Osteocyte (in vitro differentiated cells): ENCODE measurements around the gene TJP1. TPM values are rescaled to one million over a fixed set of nuclear protein-coding genes. Genes with fewer than 3 reads are reported as not detected.
"Not testable (repeated sequence)": the region's sequence is repeated elsewhere in the genome, so short reads cannot be mapped to it uniquely, and the experiment has no call there.

Experiments
- DNase-seq: peaks from one replicate; pipeline ENCODE4 v3.0.0; 2021; ENCODE audit warnings: mixed read lengths; ENCODE audit not compliant: unreplicated experiment; ENCODE audit errors: extremely low spot score
- H3K27ac Mint-ChIP-seq: one replicate; pipeline ENCODE4 v1.8.0; 2021; ENCODE audit warnings: mild to moderate bottlenecking, mixed read lengths; ENCODE audit not compliant: unreplicated experiment
- H3K27me3 Mint-ChIP-seq: one replicate; pipeline ENCODE4 v1.8.0; 2021; ENCODE audit warnings: mixed read lengths; ENCODE audit not compliant: unreplicated experiment
- H3K36me3 Mint-ChIP-seq: one replicate; pipeline ENCODE4 v1.8.0; 2021; ENCODE audit warnings: mixed read lengths; ENCODE audit not compliant: unreplicated experiment
- H3K4me1 Mint-ChIP-seq: one replicate; pipeline ENCODE4 v1.8.0; 2021; ENCODE audit warnings: mixed read lengths; ENCODE audit not compliant: unreplicated experiment
- H3K4me3 Mint-ChIP-seq: one replicate; pipeline ENCODE4 v1.8.0; 2021; ENCODE audit warnings: mild to moderate bottlenecking, moderate library complexity, mixed read lengths; ENCODE audit not compliant: unreplicated experiment
- H3K9me3 Mint-ChIP-seq: one replicate; pipeline ENCODE4 v1.8.0; 2021; ENCODE audit warnings: mixed read lengths; ENCODE audit not compliant: unreplicated experiment
- total RNA-seq: library from RNA; stranded (reverse); gene quantifications from 2 replicates; pipeline ENCODE4 v1.2.1, GENCODE V29; 2021
- TF ChIP-seq, protein P1 (sequence below): fragments of 200-600 bp; sonication (generic); IDR thresholded peaks from 2 replicates; pipeline ENCODE4 v1.5.0; 2021; ENCODE audit warnings: antibody characterized with exemption, mild to moderate bottlenecking, moderate library complexity

Gene TJP1
- total RNA-seq, 1 donor from 2014 or later: 113 TPM

DNA sequence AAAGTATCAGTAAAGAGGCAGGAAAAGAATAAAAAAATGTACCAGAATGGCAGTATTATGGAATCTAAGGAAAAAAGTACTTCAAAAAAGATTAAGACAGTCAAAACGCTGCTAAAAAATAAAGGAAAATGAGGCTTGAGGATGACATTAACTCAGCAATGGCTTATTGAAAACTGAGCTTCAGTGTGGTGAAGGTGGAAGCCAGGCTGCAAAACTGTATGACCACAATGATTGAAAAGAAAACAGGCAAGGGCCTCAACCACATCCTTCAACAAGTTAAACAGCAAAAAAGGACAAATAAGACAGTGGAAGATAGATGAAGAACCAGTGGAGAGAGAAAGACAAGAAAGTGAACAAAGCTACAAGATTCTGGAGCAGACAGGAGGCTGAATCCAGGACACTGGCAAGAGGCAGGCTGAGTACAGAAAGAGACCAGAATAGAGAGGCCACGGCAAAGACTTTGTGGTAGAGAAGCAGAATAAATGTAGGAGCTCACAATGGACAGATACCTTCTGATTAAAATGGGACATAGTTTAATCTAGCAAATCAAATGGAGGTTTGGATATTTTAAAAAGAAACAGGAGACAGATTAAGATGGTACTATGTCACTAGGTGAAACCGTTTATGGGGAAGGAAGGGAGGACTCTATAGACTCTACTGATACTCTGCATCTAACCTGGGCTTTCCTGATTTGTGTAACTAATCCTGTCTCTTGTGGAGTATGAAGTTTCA, 86.1 kb downstream of the TJP1 start:
- Mint-ChIP-seq H3K27me3 (no peaks in the 10 kb centered on the region), H3K36me3 (peaks cover 60% of the 10 kb centered on the region), H3K27ac (no peak overlapping the region), H3K4me1 (no peaks in the 10 kb centered on the region), H3K9me3 (no peaks in the 10 kb centered on the region), H3K4me3 (no peak overlapping the region)
- no peak for DNase-seq
- TF ChIP-seq, protein P1, sequence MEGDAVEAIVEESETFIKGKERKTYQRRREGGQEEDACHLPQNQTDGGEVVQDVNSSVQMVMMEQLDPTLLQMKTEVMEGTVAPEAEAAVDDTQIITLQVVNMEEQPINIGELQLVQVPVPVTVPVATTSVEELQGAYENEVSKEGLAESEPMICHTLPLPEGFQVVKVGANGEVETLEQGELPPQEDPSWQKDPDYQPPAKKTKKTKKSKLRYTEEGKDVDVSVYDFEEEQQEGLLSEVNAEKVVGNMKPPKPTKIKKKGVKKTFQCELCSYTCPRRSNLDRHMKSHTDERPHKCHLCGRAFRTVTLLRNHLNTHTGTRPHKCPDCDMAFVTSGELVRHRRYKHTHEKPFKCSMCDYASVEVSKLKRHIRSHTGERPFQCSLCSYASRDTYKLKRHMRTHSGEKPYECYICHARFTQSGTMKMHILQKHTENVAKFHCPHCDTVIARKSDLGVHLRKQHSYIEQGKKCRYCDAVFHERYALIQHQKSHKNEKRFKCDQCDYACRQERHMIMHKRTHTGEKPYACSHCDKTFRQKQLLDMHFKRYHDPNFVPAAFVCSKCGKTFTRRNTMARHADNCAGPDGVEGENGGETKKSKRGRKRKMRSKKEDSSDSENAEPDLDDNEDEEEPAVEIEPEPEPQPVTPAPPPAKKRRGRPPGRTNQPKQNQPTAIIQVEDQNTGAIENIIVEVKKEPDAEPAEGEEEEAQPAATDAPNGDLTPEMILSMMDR: no peak

DNA sequence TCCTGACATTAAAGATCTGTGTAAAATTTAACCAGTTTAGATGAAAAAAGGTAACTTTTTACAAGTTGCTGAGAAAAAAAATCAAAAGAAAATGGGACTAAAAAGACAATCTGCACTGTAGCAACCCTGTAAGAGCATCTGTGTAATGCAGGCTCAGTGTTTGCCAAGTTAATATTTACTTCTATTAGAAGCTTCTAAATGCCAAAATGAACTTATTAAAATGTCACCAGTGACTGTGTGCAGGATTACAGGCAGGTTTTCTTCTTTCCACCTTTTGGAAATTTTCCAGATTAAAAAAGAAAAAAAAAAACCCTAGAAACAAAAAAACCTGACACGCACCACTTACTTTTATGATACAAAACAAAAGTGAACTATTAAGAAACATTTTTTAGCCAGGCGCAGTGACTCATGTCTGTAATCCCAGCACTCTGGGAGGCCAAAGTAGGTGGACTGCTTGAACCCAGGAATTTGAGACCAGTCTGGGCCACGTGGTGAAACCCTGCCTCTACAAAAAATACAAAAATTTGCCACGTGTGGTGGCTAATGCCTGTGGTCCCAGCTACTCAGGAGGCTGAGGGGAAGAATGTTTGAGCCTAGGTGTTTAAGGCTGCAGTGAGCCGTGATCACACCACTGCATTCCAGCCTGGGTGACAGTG, 87.2 kb downstream of the TJP1 start:
- Mint-ChIP-seq H3K36me3 (peaks cover 60% of the 10 kb centered on the region), H3K27me3 (no peaks in the 10 kb centered on the region), H3K9me3 (no peaks in the 10 kb centered on the region), H3K4me3 (no peak overlapping the region), H3K4me1 (no peaks in the 10 kb centered on the region), H3K27ac (no peak overlapping the region)
- TF ChIP-seq, protein P1: no peak
- DNase-seq: no peak

DNA sequence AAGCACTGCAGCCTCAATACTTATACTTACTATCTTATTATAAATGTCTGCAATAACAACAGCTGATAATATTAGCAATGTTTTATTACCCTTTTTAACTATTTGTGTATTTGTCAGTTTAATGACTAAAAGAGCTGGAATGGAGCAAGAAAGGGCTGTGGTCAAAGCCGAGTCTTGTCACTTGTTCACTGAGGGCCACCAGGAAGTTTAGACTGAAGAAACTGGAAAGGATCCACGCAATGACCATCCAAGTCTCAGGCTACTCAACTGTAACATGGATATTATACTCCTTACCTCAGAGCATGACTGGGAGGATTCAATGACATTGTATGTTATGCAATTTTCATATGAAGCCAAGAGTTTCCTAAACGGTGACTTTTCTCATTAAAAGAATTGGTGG, 90.4 kb downstream of the TJP1 start:
- TF ChIP-seq, protein P1: no peak
- Mint-ChIP-seq H3K4me3 (no peak overlapping the region), H3K36me3 (peaks cover 58% of the 10 kb centered on the region), H3K27ac (no peak overlapping the region), H3K27me3 (no peaks in the 10 kb centered on the region), H3K9me3 (no peaks in the 10 kb centered on the region), H3K4me1 (peaks cover 13% of the 10 kb centered on the region)
- DNase-seq: no peak

DNA sequence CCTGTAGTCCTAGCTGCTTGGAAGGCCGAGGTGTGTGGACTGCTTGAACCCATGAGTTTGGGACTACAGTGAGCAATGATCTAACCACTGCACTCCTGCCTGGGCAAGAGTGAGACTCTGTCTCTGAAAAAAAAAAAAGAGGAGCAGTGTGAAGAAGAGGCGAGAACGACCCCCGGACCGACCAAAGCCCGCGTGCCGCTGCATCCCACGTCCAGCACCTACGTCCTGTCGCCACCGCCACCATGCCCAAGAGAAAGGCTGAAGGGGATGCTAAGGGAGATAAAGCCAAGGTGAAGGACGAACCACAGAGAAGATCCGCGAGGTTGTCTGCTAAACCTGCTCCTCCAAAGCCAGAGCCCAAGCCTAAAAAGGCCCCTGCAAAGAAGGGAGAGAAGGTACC, 91.8 kb downstream of the TJP1 start:
- DNase-seq, H3K9me3 Mint-ChIP-seq, H3K27me3 Mint-ChIP-seq, H3K4me3 Mint-ChIP-seq, H3K27ac Mint-ChIP-seq: not testable (repeated sequence)
- Mint-ChIP-seq H3K4me1 (peaks cover 13% of the 10 kb centered on the region), H3K36me3 (peaks cover 59% of the 10 kb centered on the region)

DNA sequence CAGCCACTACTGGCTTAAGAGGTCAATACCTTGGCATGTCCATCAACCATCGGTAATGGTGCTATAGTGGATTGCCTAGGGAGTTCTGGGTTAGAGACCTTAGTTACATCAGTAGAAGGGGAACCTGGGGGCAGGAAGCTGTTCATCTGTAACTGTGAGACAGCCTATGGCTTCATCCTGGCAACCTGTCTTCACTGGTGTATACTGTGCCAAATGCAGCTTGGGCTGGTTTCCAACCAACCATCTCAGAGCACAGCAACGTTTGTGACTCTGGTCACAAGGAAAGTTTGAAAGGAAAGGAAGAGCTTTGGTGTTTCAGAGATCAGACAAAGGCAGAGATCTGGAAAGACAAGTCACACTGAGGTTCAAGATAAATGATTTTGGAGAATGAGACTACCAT, 93.8 kb downstream of the TJP1 start:
- H3K27ac Mint-ChIP-seq: peak overlapping the region; percentile 53
- TF ChIP-seq, protein P1: no peak
- peaks cover 13% of the 10 kb centered on the region for H3K4me1 Mint-ChIP-seq
- H3K4me3 Mint-ChIP-seq: no peak overlapping the region
- no peaks in the 10 kb centered on the region for H3K27me3 Mint-ChIP-seq
- no peak for DNase-seq
- H3K36me3 Mint-ChIP-seq: peaks cover 59% of the 10 kb centered on the region
- H3K9me3 Mint-ChIP-seq: no peaks in the 10 kb centered on the region
